NCI-H2081 (cell line): ENCODE measurements around the gene NTNG2.
A peak's percentile ranks its signal among the peaks of the same experiment; 100 is the strongest.

ENCODE experiments used
- DNase-seq, 2 experiments: peaks; one replicate each; lab custom pipeline; 2025; lab: John Stamatoyannopoulos, UW

NTNG2 gene

GRCh38 chr9:132250324-132251262 is 88.7 kb downstream of the NTNG2 start:
- no peak for DNase-seq

DNA sequence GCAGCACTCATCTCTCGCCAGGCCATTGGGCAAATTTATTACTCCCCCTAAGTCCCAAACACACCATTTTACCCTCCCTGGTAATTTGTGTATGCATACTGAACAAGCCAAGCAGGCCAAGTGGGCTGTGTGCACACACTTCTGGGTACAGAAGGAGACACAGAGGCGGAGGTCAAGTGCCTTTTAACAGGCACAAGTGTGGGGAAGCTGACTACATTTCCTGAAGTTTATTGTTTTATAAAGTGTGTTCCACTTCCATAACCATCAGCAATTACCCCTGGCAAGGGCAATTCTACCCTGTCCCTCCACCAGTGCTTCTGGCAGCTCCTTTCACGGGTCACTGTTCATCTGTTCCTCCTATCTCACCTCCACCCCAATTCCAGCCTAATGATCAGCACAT is 99.0 kb downstream of the NTNG2 start:
- DNase-seq, result no peak

DNA sequence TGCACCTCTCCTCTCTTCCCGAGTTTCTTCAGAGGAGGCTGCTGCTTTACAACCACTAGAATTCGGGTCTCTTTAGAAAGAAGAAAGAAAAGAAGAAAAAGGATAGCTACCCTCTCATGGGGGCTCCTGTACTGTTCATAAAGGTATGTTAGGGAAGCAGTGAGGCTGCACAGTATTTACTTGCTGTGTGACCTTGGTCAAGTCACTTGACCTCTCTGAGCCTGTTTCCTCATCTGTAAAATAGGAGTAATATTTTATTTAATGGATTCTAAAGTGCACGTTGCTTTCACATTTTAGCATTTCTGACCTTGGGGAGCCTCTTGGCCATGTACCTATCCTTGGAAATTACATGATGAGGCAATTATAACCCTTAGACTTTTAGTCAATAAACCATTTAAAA is 104.2 kb downstream of the NTNG2 start:
- no peak for DNase-seq

GRCh38 chr9:132267660-132268059 is 105.8 kb downstream of the NTNG2 start:
- no peak for DNase-seq

DNA sequence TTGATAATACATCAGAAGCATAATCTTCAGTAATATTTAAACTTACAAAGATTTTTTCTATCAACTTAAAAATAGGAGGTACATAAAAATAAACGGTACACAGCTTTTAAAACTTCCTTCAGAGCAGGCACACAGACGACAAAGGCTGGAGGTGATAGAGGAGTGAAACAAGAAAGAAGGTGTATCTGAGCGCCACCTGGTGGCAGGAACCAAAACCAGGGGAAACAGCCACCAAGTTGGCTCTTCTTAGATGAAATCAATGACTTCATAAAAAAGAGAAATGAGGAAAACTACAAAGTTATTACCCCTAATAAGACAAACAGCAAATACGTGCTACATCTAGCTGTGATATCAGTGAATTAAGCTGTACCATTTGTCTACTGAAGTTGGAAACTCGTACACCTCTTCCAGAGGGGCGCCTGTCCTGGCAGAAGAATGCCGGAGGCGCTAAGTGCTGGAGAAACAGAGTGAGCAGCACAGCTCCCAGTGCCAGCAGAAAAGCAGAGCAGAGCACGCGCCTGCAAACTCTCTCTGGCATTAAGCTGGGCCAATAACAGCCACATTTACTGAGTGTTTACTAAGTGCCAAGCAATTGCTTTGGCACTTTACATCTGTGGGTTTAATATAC is 107.0 kb downstream of the NTNG2 start:
- DNase-seq, result peak; percentile 58 to 63

GRCh38 chr9:132269704-132270516 is 108.1 kb downstream of the NTNG2 start:
- peak in 1 of 2 experiments; percentile 18 for DNase-seq

DNA sequence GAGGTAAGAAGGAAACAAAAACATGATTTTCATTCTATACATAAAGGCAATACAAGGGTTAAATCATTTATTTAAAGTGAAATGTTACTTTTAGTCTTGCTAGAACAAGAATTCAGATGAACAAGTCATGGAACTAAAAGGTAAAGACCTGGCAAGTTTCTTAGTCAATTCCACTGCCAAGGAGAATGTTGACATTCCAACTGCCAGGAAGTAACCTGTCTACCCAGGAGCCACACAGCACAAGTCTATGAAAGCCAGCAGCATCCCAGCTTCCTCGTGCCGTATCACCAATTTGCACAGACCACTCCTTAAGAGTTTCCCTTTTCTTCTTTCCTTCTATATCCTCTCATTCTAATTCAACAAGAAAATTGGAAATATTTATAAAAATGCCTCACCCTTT is 113.0 kb downstream of the NTNG2 start:
- DNase-seq, result no peak

GRCh38 chr9:132283165-132283564 is 121.3 kb downstream of the NTNG2 start:
- DNase-seq, result no peak

- DNase-seq, result no peak
These were observed 122.0 kb downstream of the NTNG2 start for GRCh38 chr9:132283863-132284262.

- no peak for DNase-seq
These were observed 125.5 kb downstream of the NTNG2 start for GRCh38 chr9:132287256-132287760.

DNA sequence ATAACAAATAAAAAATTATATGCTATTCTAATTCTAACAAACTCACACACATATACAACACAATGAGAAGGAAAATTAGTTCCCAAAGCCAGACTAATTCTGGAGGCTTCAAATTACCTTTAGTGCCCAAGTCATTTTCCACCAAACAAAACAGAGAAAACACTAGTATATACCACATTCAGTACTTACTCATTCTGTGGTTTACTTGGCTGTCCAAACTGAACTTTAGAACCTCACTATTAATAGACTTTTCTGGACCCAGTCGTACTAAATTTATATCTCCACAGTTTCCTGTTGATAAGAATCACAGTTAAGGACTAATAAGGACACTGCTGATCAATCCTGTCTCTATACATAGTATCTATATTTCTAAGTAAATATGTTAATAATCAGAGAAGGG is 126.5 kb downstream of the NTNG2 start:
- DNase-seq, result no peak

GRCh38 chr9:132288966-132289365 is 127.1 kb downstream of the NTNG2 start:
- no peak for DNase-seq

DNA sequence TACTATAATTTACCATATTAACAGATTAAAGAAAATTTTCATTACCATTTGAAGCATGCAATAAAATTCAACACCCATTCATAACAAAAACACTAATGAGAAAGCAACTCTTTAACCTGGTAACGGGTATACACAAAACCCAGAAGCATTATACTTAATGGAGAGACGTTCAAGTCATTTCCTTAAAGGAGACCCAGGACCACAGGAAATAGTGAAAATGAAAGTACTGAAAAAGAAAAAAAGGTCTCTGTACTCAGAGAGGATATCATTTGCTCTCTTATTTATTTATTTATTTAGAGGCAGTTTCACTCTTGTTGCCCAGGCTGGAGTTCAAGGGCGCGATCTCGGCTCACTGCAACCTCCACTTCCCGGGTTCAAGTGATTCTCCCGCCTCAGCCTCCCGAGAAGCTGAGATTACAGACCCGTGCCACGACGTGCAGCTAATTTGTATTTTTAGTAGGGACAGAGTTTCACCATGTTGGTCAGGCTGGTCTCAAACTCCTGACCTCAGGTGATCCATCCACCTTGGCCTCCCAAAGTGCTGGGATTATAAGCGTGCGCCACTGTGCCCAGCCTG is 131.4 kb downstream of the NTNG2 start:
- no peak for DNase-seq
